HepG2 (cell line): ENCODE measurements around the gene CPT1C. TPM values are rescaled to one million over a fixed set of nuclear protein-coding genes. Genes with fewer than 3 reads are reported as not detected.

Experiments used
- GMEB1 ChIP-seq: sonication (generic); formaldehyde crosslinking; IDR thresholded peaks from 2 replicates; pipeline ENCODE4 v1.5.1; 2020; ENCODE audit warnings: missing genetic modification reagents, mild to moderate bottlenecking, borderline replicate concordance
- HOXA5 ChIP-seq: sonication (generic); formaldehyde crosslinking; IDR thresholded peaks from 2 replicates; pipeline ENCODE4 v1.4.0; 2020; ENCODE audit warnings: missing genetic modification reagents
- RBM22 ChIP-seq: fragments of 200-400 bp; formaldehyde crosslinking; optimal IDR thresholded peaks from 2 replicates; pipeline ENCODE3; 2017; ENCODE audit warnings: mild to moderate bottlenecking, low read length, moderate library complexity
- RFX1 ChIP-seq: fragments of 450-650 bp; IDR thresholded peaks from 2 replicates; pipeline ENCODE4 v1.6.1; 2017
- SALL1 ChIP-seq: sonication (generic); formaldehyde crosslinking; IDR thresholded peaks from 2 replicates; pipeline ENCODE4 v1.8.0; 2022; ENCODE audit warnings: mild to moderate bottlenecking, missing genetic modification reagents
- SIX1 ChIP-seq: sonication (generic); formaldehyde crosslinking; IDR thresholded peaks from 2 replicates; pipeline ENCODE4 v1.4.0; 2020; ENCODE audit warnings: missing genetic modification reagents, borderline replicate concordance
- ZNF510 ChIP-seq: sonication (generic); formaldehyde crosslinking; IDR thresholded peaks from 2 replicates; pipeline ENCODE4 v1.4.0; 2020; ENCODE audit warnings: low read depth, mild to moderate bottlenecking, missing genetic modification reagents
- ZNF513 ChIP-seq: sonication (generic); formaldehyde crosslinking; conservative IDR thresholded peaks from 2 replicates; pipeline ENCODE4 v1.5.0; 2020; ENCODE audit warnings: missing genetic modification reagents
- ZNF570 ChIP-seq: sonication (generic); formaldehyde crosslinking; IDR thresholded peaks from 2 replicates; pipeline ENCODE4 v1.4.0; 2020; ENCODE audit warnings: mild to moderate bottlenecking, missing genetic modification reagents, borderline replicate concordance
- ZNF605 ChIP-seq: sonication (generic); formaldehyde crosslinking; IDR thresholded peaks from 2 replicates; pipeline ENCODE4 v1.8.0; 2022; ENCODE audit warnings: mild to moderate bottlenecking, missing genetic modification reagents
- ZNF761 ChIP-seq: sonication (generic); formaldehyde crosslinking; conservative IDR thresholded peaks from 2 replicates; pipeline ENCODE4 v1.4.0; 2020; ENCODE audit warnings: mild to moderate bottlenecking, missing genetic modification reagents
- ZNF780A ChIP-seq: sonication (generic); formaldehyde crosslinking; IDR thresholded peaks from 2 replicates; pipeline ENCODE4 v1.8.0; 2022; ENCODE audit warnings: mild to moderate bottlenecking, missing genetic modification reagents, moderate library complexity
- ZNF800 ChIP-seq: sonication (generic); formaldehyde crosslinking; IDR thresholded peaks from 2 replicates; pipeline ENCODE4 v1.4.0; 2020; ENCODE audit warnings: missing genetic modification reagents
- polyA plus RNA-seq, 8 experiments: library from polyadenylated mRNA; depleted of rRNA in 3 of 8; stranded (reverse) in 7 of 8; unstranded in 1 of 8; fragments of >200 nt; fragmentation: Illumina TruSeq in 4 of 8; extraction: Trizol in 4 of 8; gene quantifications; 2 replicates each; pipeline versions ENCODE4 v1.2.1 to v1.2.3, GENCODE V29; 2011 to 2016; ENCODE audit warnings: low read depth in 4 of 8, missing spikeins in 1 of 8, mixed read lengths in 1 of 8; ENCODE audit not compliant: insufficient read depth in 1 of 8
- total RNA-seq, 5 experiments: library from RNA; depleted of rRNA; stranded (reverse); fragments of >200 nt; fragmentation: Illumina TruSeq; extraction: Trizol; gene quantifications; 2 replicates each; pipeline ENCODE4 v1.2.3, GENCODE V29; 2016; ENCODE audit warnings: low read depth in 1 of 5
- TF ChIP-seq, protein P1 (sequence below): sonication (generic); formaldehyde crosslinking; IDR thresholded peaks from 2 replicates; pipeline ENCODE4 v1.4.0; 2020; ENCODE audit warnings: missing genetic modification reagents

The CPT1C gene
- total and polyA plus RNA-seq, 2 of the 13 experiments (the other 11 are each of a cell fraction or from before 2014, with no cell fraction given): 0.18 TPM; not detected in 1

GRCh38 chr19:49666120-49666444 lies 24.8 kb upstream of the CPT1C start (continued):
- TF ChIP-seq SALL1 (CRISPR knock-in tag) (0 out of 2 replicates have a peak, but pooled peaks have one; percentile 2), ZNF513 (no peak), ZNF780A (CRISPR knock-in tag) (no peak), ZNF510 (CRISPR knock-in tag) (no peak), ZNF570 (no peak), ZNF761 (no peak), ZNF605 (CRISPR knock-in tag) (0 out of 2 replicates have a peak, but pooled peaks have one; percentile 7), RBM22 (no peak), ZNF800 (no peak), SIX1 (CRISPR knock-in tag) (no peak), GMEB1 (CRISPR knock-in tag) (0 out of 2 replicates have a peak, but pooled peaks have one; percentile 8), HOXA5 (CRISPR knock-in tag) (0 out of 2 replicates have a peak, but pooled peaks have one; percentile 6), RFX1 (no peak)
- TF ChIP-seq, protein P1, sequence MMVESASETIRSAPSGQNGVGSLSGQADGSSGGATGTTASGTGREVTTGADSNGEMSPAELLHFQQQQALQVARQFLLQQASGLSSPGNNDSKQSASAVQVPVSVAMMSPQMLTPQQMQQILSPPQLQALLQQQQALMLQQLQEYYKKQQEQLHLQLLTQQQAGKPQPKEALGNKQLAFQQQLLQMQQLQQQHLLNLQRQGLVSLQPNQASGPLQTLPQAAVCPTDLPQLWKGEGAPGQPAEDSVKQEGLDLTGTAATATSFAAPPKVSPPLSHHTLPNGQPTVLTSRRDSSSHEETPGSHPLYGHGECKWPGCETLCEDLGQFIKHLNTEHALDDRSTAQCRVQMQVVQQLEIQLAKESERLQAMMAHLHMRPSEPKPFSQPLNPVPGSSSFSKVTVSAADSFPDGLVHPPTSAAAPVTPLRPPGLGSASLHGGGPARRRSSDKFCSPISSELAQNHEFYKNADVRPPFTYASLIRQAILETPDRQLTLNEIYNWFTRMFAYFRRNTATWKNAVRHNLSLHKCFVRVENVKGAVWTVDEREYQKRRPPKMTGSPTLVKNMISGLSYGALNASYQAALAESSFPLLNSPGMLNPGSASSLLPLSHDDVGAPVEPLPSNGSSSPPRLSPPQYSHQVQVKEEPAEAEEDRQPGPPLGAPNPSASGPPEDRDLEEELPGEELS: peak; percentile 1; the same call in 1 of the 2 replicates
